HG02885 (cell line): ENCODE data around the gene SFTPD.
"Not testable (repeated sequence)": the region's sequence is repeated elsewhere in the genome, so short reads cannot be mapped to it uniquely, and the experiment has no call there.

Experiments
- ATAC-seq: cut with Tn5 transposase; IDR thresholded peaks from one replicate; pipeline ENCODE4 v1.9.1; 2021; ENCODE audit warnings: mild to moderate bottlenecking; ENCODE audit not compliant: unreplicated experiment, poor library complexity

Gene SFTPD

GRCh38 chr10:79928028-79928583, 20.8 kb downstream of the SFTPD start:
- ATAC-seq, result no peak

DNA sequence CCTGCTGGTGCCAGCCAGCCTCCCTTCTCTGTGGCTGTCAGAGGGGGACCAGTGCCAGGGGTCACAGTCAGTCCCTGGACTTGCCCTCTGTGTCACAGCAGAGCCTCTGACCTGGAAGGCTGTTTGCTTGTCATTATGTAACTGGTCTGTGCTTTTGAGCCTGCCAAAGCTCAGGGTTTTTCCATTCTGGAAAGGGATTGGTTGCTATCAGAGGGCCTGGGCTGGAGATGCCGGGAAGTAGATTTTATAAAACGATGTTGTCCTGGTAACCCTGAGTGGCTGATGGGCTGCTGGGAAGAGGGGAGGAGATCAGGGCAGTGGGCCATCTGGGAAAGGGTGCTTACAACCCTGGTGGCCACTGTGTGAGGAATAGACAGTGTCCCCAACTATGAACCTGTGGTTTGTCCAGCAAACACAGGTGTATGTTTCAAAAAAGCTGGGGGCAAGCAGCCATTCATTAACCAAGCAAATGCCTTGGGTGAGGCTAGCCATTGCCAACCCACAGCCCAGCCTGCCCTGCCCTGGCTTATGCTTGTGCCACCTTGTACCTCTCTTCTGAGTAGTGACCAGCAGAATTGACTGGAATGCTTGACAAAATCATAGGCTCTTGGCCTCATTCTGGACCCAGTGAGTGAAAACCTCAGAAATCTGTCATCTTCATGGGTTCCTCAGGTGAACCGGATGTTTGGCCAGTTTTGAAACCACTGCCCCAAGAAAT, 21.6 kb downstream of the SFTPD start:
- ATAC-seq, result no peak

- no peak for ATAC-seq
These were observed 22.9 kb downstream of the SFTPD start for GRCh38 chr10:79926037-79926436.

DNA sequence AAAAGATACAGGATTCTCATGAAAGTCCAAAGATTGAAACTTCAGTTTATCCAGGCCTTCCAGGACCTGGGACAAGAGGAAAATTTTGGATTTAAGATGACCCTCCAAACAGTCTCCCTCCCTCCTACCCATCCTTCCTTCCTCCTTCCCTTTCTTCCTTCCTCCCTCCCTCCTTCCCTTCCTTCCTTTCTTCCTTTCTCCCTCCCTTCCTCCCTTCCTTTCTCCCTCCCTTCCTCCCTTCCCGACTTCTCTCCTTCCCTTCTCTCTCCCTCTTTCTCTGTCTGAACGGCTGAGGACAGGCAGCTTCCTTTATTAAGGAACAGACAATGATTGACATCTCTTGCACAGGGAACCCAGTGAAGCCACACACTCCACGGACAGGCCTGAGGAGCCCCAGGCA, 23.3 kb downstream of the SFTPD start:
- no peak for ATAC-seq

DNA sequence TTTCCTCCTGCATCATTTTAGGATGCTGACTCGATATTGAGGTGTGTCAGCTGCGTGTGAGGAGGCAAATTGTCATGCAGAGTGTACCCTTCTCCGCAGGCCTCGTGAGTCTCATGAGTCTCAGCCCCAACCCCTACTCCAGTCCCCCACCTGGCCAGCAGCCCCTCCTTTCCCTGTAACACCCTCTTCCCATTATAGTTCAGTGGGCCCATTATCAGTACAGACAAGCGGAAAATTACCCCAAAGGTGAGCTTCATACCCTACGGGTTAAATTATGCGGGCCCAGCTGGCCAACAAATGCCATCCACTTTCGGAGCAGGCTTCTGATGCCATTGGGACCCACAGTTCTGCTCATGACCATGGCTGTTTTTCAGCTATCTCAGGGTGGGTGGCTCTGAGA, 25.2 kb downstream of the SFTPD start:
- ATAC-seq, result no peak

- ATAC-seq, result no peak
These were observed 25.8 kb downstream of the SFTPD start for GRCh38 chr10:79923145-79923544.

DNA sequence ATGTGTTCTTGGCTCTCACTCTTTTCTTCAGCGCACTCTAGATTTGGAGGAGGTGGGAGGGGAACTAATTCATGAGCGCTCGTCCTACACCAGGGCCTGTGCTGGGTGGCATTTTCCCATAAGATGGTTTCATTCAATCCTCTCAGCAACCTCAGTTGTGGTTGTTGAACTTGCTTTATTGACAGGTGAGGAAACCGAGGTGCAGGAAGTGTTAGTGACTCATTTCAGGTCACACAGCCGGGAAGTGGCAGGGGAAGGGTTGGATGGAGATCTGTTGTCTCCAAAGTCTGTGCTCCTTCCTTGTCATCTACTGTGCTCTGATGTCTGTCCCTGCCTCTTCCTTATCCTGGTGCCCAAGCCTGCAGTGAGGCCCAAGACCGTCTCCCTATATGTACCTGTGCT, 26.9 kb downstream of the SFTPD start:
- ATAC-seq, result not testable (repeated sequence)

DNA sequence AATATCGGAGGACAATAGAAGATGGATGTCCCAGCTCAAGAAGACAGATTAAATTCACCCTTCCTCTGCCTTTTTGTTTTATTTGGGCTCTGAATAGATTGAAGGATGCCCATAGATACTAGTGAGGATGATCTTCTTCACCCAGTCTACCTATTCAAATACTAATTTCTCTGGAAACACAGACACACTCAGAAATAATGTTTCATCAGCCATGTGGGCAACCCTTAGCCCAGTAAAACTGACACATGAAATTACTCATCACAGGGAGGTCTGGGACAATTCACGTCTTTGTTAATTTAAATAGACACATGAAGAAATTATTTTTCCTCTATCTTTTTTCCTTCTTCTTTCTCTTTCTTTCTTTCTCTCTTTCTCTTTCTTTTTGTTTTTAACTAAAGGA, 33.1 kb downstream of the SFTPD start:
- not testable (repeated sequence) for ATAC-seq

- ATAC-seq, result not testable (repeated sequence)
These were observed 34.4 kb downstream of the SFTPD start for GRCh38 chr10:79914512-79914911.

GRCh38 chr10:79910836-79911235, 38.1 kb downstream of the SFTPD start:
- ATAC-seq, result no peak

DNA sequence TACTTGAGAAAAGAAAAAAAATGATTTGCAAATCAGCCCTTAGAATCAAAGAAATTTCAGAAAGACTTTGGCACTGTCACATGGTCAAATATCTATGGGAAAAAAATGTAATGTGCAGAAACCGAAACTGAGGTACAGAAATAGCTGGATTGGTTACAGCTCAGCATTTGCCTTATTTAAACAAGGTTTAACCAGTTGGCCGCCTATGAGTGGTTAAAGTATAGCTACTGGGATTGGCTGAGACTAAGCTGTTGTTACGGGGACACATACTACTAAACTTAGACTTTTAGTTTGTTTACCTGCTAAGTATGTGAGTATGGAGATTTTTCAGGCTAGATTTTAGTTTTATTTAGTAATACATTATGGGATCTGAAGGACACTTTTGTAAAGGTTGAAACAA, 38.6 kb downstream of the SFTPD start:
- ATAC-seq, result peak; percentile 76

DNA sequence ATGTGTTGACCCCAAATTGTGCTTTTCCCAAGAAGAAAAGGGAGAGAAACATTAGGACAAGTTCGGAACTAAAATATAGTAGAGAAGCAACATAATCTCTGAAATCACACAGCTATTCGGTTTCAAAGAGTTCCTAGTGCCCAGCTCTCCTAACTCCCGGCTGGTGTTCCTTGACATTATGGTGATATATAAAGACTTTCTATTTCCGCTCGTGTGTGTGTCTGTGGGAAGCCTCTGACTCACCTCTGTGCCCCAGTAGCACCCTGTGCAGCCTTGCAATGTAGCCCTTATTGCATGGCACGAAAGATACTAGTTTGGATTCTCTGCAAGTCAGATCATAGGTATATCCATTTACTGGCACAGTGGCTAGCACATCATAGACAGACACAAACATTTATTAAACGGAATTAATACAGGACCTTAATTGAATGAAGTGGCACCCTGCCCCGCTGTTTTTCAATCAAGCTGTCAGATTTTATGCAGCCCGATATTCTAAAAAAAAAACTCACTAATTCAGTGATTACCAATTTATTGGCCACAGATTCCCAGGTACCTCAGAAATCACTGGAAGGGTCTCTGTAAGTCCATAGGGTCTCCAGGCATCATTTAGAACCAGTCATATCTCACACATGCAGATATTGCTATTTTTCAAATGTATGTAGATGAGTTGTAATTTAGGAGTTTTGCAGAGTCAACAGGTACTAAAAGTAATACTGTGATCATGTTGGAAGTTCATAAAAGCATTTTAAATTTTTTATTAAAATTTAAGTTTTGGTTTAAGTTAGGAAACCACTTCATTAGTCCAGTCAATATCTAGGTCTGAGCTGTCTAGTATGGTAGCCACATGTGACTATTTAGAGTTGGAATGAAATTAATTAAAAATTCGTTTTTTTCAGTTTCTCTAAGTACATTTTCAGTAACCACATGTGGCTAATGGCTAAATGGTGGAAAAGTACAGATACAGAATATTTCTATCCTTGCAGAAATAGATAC, 43.3 kb downstream of the SFTPD start:
- ATAC-seq, result no peak

DNA sequence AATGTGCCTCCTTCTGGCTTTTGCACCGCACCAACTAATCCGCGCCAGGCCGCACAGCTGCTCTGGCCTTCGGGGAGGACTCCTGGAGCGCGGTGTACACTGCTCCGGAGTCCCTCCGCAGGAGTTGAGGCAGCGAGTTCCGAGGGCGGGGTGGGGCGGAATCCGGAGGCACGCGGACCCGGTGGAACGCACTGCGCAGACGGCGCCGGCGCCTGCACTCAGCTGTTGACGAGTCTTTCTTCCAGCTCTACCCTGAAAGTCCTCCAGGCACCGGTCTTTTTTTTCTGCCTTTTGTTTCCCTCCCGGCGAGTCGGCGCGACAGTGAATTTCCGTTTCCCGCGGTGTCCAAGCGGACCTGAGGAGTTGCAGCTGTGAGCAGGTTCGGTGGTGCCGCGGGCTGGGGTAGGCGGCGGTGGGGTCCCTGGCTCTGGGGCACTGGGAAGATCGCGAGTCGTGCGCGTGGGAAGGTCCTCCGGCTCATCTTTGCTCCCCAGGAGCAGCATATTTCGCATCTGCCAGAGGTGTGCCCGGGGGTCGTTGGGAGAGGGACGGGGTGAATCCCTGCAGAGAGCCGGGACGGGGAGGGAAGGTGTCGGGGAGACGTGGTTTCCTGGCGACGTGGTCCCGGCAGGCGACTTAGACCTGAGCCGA, 44.1 kb downstream of the SFTPD start:
- peak; percentile 66 for ATAC-seq

GRCh38 chr10:79901571-79901970, 47.3 kb downstream of the SFTPD start:
- not testable (repeated sequence) for ATAC-seq

DNA sequence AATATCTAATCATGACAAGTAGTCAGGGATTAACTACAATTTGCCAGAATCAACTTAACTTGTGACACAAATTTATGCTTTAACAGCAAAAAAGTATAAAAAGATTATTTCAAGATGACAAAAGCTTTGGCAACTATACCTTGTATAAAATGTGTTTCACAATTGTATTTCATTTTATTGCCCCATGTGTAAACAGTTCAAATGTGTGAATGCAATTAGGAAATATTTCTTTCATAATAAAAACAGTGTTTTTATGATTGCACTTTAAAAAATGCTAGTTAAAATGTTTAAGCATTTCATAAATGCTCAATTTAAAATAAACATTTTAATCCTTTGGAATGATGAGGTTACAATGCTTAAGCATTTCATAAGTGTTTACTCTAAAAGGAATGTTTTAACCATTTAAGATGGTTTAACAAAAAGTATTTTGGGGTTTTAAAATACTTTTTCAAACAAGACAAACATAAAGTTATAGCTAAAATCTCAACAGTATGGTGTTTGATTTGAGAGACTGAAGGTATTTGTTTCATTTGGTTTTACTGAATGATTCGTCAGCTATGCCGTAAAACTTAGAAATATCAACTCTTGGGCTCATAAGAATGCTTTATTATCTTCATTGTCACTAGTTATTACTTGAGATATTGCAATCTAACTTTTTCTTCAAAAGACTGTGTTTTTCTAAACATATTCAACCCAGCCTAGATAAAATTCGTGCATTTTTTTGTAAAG, 50.1 kb downstream of the SFTPD start:
- no peak for ATAC-seq

- not testable (repeated sequence) for ATAC-seq
These were observed 56.0 kb downstream of the SFTPD start for GRCh38 chr10:79892896-79893295.

- no peak for ATAC-seq
These were observed 58.4 kb downstream of the SFTPD start for GRCh38 chr10:79890469-79890868.

DNA sequence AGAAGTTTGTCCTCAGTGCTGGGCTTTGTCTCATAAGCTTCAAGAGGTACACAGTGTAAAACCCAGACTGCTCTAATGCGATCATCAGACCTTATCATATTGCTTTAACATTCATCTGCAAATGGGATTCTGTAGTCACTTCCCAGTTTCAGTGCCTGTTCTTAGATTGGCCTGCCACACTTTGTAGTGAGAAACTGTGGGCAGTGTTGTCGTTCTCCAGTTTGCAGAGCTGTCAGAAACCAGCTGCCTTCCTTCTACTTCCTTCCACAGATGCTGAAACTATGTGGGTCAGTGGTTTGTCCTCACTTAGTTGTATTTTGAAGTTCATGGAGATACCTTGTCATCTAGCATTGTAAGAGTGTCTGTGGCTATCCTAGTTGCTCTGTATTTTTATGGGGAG, 59.9 kb downstream of the SFTPD start:
- ATAC-seq, result not testable (repeated sequence)
